Parathyroid adenoma (tissue), 2 donors: ENCODE measurements around the gene MTA1.

Experiments used
- H2AFZ ChIP-seq: fragments of 300-600 bp; sonication (generic); one replicate; pipeline ENCODE4 v1.7.0; 2017; ENCODE audit warnings: antibody characterized with exemption, mild to moderate bottlenecking
- H3K27ac ChIP-seq: fragments of 300-600 bp; sonication (generic); one replicate; pipeline ENCODE4 v1.7.0; 2017
- H3K27me3 ChIP-seq: fragments of 300-600 bp; sonication (generic); one replicate; pipeline ENCODE4 v1.7.0; 2017; ENCODE audit warnings: low read length; ENCODE audit not compliant: control insufficient read depth, insufficient read depth
- H3K36me3 ChIP-seq: fragments of 300-600 bp; sonication (generic); one replicate; pipeline ENCODE4 v1.7.0; 2017; ENCODE audit warnings: low read length; ENCODE audit not compliant: control insufficient read depth, insufficient read depth
- H3K4me1 ChIP-seq: fragments of 300-600 bp; sonication (generic); one replicate; pipeline ENCODE4 v1.7.0; 2017; ENCODE audit warnings: control low read depth
- H3K4me2 ChIP-seq: fragments of 300-600 bp; sonication (generic); one replicate; pipeline ENCODE4 v1.7.0; 2017; ENCODE audit warnings: low read length
- H3K4me3 ChIP-seq: fragments of 300-600 bp; sonication (generic); one replicate; pipeline ENCODE4 v1.7.0; 2017; ENCODE audit warnings: low read depth, low read length
- H3K79me2 ChIP-seq: fragments of 300-600 bp; sonication (generic); one replicate; pipeline ENCODE4 v1.7.0; 2017; ENCODE audit warnings: control low read depth
- H3K9ac ChIP-seq: fragments of 300-600 bp; sonication (generic); one replicate; pipeline ENCODE4 v1.7.0; 2017; ENCODE audit warnings: mild to moderate bottlenecking
- H3K9me3 ChIP-seq: fragments of 300-600 bp; sonication (generic); one replicate; pipeline ENCODE4 v1.7.0; 2017; ENCODE audit warnings: low read length; ENCODE audit not compliant: control insufficient read depth
- CTCF ChIP-seq: fragments of 300-600 bp; sonication (generic); IDR thresholded peaks from one replicate; pipeline ENCODE4 v1.7.0; 2017; ENCODE audit warnings: antibody characterized with exemption, mild to moderate bottlenecking
- donor health status: primary hyperparathyroidism.

Gene MTA1

GRCh38 chr14:105411017-105411941, 8.3 kb upstream of the MTA1 start:
- no peaks in the 10 kb centered on the region for H3K9me3 ChIP-seq
- H3K79me2 ChIP-seq, result no peaks in the 10 kb centered on the region
- peak overlapping the region; percentile 77 for H2AFZ ChIP-seq
- H3K4me3 ChIP-seq, result no peak overlapping the region
- no peaks in the 10 kb centered on the region for H3K36me3 ChIP-seq
- TF ChIP-seq CTCF, result no peak
- peak overlapping the region; percentile 49 for H3K4me2 ChIP-seq
- H3K9ac ChIP-seq, result no peak overlapping the region
- no peak overlapping the region for H3K27ac ChIP-seq
- H3K4me1 ChIP-seq, result peaks cover 3% of the 10 kb centered on the region
- no peaks in the 10 kb centered on the region for H3K27me3 ChIP-seq

- Histone ChIP-seq H3K4me1 (peaks cover 3% of the 10 kb centered on the region), H2AFZ (no peak overlapping the region), H3K27ac (no peak overlapping the region), H3K79me2 (no peaks in the 10 kb centered on the region), H3K4me2 (peak overlapping the region; percentile 49), H3K36me3 (no peaks in the 10 kb centered on the region), H3K4me3 (no peak overlapping the region), H3K9ac (no peak overlapping the region), H3K27me3 (no peaks in the 10 kb centered on the region), H3K9me3 (no peaks in the 10 kb centered on the region)
- no peak for TF ChIP-seq CTCF
Observed at GRCh38 chr14:105411985-105412770, 7.4 kb upstream of the MTA1 start.

GRCh38 chr14:105412771-105413543, 6.7 kb upstream of the MTA1 start:
- no peaks in the 10 kb centered on the region for H3K36me3 ChIP-seq
- no peaks in the 10 kb centered on the region for H3K27me3 ChIP-seq
- no peak overlapping the region for H3K9ac ChIP-seq
- no peak overlapping the region for H2AFZ ChIP-seq
- no peak overlapping the region for H3K4me3 ChIP-seq
- no peak for TF ChIP-seq CTCF
- H3K9me3 ChIP-seq, result no peaks in the 10 kb centered on the region
- no peak overlapping the region for H3K4me2 ChIP-seq
- no peaks in the 10 kb centered on the region for H3K79me2 ChIP-seq
- H3K27ac ChIP-seq, result no peak overlapping the region
- peaks cover 3% of the 10 kb centered on the region for H3K4me1 ChIP-seq

- no peak for TF ChIP-seq CTCF
- H3K36me3 ChIP-seq, result no peaks in the 10 kb centered on the region
- H3K27me3 ChIP-seq, result no peaks in the 10 kb centered on the region
- H3K4me2 ChIP-seq, result no peak overlapping the region
- H3K4me3 ChIP-seq, result no peak overlapping the region
- no peak overlapping the region for H3K9ac ChIP-seq
- no peak overlapping the region for H2AFZ ChIP-seq
- no peak overlapping the region for H3K27ac ChIP-seq
- H3K4me1 ChIP-seq, result peaks cover 3% of the 10 kb centered on the region
- no peaks in the 10 kb centered on the region for H3K79me2 ChIP-seq
- no peaks in the 10 kb centered on the region for H3K9me3 ChIP-seq
Observed at GRCh38 chr14:105413544-105413886, 6.1 kb upstream of the MTA1 start.
